ENCODE results near the gene FLVCR1. TPM values are rescaled to one million over a fixed set of nuclear protein-coding genes. Genes with fewer than 3 reads are reported as not detected.

FLVCR1 gene
- 5.6 and 8.5 TPM in 2 replicates for total RNA-seq

DNA sequence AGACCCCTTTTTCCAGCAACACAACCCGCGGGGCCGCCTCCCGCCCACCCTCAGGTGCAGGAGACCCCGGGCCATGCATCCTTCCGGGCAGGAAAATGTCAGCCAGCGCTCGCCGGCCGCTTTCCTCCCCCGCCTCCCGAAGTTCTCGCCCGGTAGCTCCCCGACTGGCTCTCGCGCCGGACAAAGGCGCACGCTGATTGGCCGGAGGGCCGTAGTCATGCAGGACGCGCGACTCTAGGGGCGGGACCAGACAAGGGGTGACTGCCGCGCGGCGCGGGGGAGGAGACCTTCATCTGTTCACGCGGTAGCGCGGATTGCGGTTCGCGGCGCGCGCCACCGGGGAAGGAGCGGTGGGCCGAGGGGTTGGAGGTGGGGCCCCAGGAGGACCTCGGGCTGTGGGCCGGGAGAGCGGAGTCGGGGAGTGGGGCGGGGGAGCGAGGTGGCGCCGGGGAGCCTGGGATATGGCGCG lies at the start of gene FLVCR1:
FLVCR1 (plus strand) TSS at position 284 of the 469 bp plus-strand sequence; CDS start at position 462, 178 bp downstream.

DNA sequence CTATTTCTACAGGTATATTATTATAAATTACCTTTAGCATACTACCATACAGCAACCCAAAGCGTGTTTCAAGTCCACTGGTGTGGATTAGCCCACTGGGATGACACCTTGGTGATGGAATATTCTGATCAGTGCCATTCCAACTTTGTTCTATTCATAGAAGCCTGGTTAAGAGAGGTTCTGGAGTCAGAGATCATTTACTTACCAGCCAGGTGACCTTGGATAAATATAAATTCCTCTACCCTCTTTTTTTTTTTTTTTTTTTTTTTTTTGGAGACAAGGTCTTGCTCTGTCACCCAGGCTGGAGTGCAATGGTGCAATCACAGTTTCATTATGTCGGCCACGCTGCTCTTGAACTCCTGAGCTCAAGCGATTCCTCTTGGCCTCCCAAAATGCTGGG lies 10.5 kb upstream of the FLVCR1 start, which contains the start of gene SPATA45:
SPATA45 (minus strand) TSS at position 101 of the 400 bp plus-strand sequence. CDS start 11,500 bp downstream, outside the sequence.

Other genes with a start within 250 kb of the FLVCR1 start
- gene ATF3, start 249.5 kb upstream of the FLVCR1 start, total RNA-seq: 9.0 and 13.2 TPM in 2 replicates
- 1.8 and 2.6 TPM in 2 replicates for gene BATF3, start 158.4 kb upstream of the FLVCR1 start, total RNA-seq
- gene NSL1, start 66.5 kb upstream of the FLVCR1 start, total RNA-seq: 38.5 and 68.3 TPM in 2 replicates
- gene TATDN3, start 66.4 kb upstream of the FLVCR1 start, total RNA-seq: 8.5 and 9.6 TPM in 2 replicates
- gene SPATA45, start 10.6 kb upstream of the FLVCR1 start, total RNA-seq: not detected in 2 replicates
- gene VASH2, start 92.3 kb downstream of the FLVCR1 start, total RNA-seq: 4.1 and 6.2 TPM in 2 replicates
- gene ANGEL2, start 157.6 kb downstream of the FLVCR1 start, total RNA-seq: 17.3 and 27.8 TPM in 2 replicates
- 7.4 and 9.8 TPM in 2 replicates for gene RPS6KC1, start 193.0 kb downstream of the FLVCR1 start, total RNA-seq